ENCODE data around the gene NACC2. TPM values are rescaled to one million over a fixed set of nuclear protein-coding genes. Genes with fewer than 3 reads are reported as not detected.

The NACC2 gene
- 7.9 and 13.8 TPM in 2 replicates for total RNA-seq

GRCh38 chr9:136095070-136096058 is at the start of gene NACC2:
Gene NACC2 (minus strand): TSS chr9:136095289. CDS start chr9:136050521, 44,768 bp downstream.

DNA sequence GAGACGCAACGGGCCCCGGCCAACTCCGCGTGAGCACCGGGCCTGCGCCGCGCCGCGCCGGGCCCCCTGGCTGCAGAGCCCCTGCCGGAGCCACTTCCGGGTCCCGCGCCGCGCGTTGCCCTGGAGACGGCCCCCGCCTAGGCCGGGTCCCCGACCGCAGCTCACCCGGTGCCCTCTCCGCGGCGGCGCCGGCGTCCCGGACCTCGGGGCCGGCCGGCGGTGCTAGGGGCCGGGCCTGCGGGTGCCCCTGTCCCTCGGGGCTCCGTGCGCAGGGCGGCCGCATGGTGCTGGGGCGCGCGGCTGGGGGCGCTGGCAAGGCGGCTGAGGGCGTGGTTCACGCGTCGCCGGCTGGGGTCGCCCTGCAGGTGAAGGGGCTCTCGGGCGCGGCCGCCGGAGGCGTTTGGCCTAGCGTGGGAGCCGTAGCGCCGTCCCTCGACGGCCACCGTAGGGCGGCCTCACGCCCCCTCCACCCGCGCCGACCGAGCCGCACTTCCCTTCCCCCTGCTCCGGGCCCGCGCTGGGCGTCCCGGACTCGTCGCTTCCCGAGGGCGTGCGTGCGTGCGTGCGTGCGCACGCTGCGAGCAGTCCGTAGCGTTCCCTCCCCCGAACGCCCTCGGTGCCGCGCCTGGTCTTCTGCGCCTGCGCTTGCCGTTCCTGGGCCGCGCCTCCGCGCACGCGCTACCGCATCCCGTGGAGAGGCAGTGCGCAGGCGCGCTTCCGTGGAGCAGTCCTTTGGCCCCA is 23.4 kb upstream of the NACC2 start, which contains the start of gene TMEM250:
Gene TMEM250 (minus strand): TSS at position 556 of the 741 bp plus-strand sequence. CDS start 1,975 bp downstream, outside the sequence.

GRCh38 chr9:135961277-135961715 is 133.8 kb downstream of the NACC2 start, which contains the start of gene UBAC1:
Gene UBAC1 (minus strand): TSS chr9:135961373. CDS start chr9:135961162, 211 bp downstream.

Other genes starting within 250 kb of the NACC2 start
- gene CAMSAP1, start 187.7 kb downstream of the NACC2 start, total RNA-seq = 25.6 and 30.2 TPM in 2 replicates
- gene UBAC1, start 133.9 kb downstream of the NACC2 start, total RNA-seq = 33.4 and 37.1 TPM in 2 replicates
- 38.1 and 61.1 TPM in 2 replicates for gene TMEM250, start 23.6 kb upstream of the NACC2 start, total RNA-seq
- not detected in 2 replicates for gene LHX3, start 109.8 kb upstream of the NACC2 start, total RNA-seq
- gene QSOX2, start 150.5 kb upstream of the NACC2 start, total RNA-seq = 4.3 and 10.6 TPM in 2 replicates
- not detected in 2 replicates for gene CCDC187, start 208.8 kb upstream of the NACC2 start, total RNA-seq
- gene GPSM1, start 232.2 kb upstream of the NACC2 start, total RNA-seq = 23.6 and 29.0 TPM in 2 replicates